NK-92 treated with Interleukin-12 subunit alpha and Interleukin-12 subunit beta, amount 100 ng/mL, for 24 hours (cell line): Measurements from ENCODE around the gene POLN.

Experiments
- DNase-seq: peaks from one replicate; lab custom pipeline; 2025; lab: John Stamatoyannopoulos, UW

Gene POLN

DNA sequence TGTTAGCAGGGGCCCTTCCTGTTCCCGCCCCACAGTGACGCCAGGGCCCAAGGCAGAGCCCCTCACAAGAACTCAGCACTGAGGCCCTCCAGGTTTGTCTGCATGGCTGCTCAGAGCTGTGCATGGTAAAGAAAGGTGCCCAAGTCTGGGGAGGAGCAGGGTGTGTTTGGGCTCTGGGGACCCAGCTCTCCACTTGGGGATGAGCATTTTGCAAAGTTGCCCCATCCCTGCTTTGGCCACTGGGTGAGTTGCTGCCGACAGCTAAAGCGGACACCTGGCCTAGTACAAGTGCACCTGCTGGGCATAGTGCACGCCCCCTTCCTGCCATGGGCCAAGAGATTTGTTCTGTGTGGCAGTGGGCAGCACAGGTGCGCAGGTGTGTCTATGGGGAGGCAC is 22.0 kb upstream of the POLN start:
- no peak for DNase-seq

DNA sequence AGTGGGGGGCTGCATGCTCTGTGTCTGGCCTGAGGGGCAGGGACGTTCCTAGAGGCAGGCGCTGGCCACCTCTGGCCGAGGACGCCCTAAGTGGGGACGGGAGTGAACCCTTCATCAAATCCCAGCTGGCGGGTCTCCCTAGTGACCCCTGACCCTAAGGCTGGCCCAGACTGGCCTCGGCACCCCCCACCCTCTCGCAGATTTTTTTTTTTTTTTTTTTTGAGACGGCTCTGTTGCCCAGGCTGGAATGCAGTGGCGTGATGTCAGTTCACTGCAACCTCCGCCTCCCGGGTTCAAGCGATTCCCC is 21.0 kb upstream of the POLN start:
- no peak for DNase-seq

DNA sequence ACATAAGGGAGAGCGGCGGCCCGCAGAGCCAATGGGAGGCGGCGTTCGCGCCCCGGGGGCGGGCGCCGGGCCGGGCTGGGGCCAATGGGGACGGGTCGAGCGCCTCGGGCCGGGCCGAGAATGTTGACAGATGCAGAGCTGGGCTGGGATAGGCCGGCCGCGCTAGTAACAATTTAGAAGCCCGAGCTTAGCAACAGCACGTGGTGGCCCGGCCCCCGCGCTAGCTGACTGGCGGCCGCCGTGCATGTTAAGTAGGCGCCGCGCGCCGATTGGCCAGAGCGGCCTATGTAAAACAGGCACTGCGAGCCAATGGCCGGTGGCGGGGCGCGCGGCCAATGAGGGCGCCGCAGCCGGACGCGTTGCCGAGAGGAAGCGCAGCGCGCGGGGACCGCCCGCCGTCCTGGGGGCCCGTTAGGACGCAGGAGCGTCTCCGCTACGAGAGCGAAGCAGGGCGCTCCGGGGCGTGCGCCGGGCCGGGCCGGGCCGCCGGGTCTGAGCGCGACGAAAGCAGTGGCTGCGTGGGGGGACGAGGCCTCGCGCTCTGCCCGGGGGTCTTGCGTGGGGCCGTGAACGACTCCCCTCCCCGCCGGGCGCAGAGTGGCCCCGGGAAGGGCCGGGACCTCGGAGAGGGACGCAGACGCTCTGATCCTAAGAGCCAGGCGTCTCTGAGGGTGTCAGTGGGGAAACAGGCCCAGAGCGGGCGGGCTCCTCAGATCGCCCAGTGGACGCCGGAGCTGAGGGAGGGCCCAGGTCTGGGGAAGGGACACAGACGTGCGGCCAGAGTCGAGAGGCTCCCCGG is 20.4 kb upstream of the POLN start:
- DNase-seq: peak; percentile 98

DNA sequence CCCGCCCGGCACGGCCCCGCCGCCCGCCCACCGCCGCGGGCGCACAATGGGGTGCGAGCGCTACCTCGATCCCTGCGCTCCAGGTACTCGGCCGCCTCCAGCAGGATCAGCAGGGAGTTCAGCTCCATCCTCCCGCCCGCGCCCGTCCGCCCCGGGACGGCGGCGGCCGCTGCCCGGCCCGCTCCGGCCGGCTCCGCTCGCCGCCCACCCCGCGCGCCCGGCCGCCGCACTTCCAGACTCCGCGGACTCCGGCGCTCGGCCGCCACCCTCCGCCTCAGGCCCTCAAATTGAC is 19.9 kb upstream of the POLN start, which contains the start of gene MXD4:
MXD4 (minus strand) TSS at position 257 of the 292 bp plus-strand sequence; CDS start at position 128, 129 bp downstream.
- no peak for DNase-seq

DNA sequence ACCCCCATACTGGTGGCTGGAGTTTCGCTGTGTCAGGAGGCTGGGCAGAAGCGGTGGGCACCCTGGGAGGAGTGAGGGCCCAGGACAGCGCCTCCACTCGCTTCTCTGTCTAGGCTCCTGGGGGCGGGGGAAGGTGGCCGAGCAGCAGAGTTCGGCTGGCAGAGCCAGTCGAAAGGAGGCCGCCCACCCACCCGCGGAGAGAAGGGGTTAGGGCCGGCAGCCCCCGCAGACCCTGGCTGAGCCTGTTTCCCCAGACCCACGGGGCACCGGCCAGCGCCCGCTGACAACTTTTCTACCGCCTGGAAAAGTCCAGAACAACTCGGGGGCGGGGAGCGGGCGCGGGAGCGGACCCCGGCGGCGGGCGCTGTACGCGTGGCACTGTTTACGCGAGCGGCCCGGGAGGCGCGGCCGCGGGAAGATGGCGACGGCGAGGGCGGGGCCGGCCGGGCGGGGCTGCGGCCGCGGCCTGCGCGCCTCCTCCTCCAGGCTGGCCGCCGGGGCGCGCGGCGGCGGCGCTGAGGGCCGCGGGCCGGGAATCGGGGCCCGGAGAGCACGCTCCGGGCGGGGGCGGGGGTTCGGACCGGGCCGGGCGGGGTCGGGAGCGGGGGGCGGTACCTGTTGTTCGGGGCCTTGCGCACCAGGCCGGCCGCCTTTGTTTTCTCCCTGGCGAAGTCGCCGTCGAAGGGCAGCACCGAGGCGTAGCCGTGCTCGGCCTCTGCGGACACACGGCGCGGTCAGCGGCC is 19.4 kb upstream of the POLN start:
- peak; percentile 53 for DNase-seq

DNA sequence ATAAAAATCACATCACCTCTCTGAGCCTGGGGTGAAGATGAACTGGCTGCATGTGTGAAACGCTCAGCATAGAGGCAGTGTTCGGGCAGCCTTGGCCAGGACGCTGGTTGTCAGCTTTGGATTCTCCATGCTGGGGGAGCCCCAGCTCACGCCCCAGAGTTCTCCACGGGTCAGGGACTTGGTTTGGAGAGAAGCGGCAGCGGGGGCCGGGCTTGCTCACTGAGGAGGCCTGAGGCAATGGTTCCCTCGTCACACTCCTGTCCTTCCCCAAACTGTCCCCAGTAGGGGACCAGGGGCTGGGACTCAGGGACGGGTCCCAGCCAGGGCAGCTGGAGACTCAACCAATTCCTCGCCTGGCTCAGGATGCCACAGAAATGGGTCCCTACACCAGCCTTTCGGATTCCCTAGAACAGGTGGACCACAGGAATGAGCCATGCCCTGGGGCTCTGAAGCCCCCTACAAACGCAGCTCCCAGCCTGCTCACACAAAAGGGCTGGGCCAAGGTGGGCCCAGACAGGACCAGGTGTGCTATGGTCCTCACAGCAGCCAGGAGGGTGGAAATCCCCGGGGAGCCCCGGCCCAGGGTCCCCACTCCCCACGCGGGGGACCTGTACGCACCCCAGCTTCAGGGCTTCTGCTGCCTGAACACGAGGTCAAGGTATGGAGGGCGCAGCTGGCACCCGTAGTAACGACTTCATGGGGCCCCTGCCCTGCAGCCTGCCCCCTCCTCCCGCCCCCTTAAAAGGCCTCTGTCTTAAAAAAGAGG is 18.6 kb upstream of the POLN start:
- no peak for DNase-seq

DNA sequence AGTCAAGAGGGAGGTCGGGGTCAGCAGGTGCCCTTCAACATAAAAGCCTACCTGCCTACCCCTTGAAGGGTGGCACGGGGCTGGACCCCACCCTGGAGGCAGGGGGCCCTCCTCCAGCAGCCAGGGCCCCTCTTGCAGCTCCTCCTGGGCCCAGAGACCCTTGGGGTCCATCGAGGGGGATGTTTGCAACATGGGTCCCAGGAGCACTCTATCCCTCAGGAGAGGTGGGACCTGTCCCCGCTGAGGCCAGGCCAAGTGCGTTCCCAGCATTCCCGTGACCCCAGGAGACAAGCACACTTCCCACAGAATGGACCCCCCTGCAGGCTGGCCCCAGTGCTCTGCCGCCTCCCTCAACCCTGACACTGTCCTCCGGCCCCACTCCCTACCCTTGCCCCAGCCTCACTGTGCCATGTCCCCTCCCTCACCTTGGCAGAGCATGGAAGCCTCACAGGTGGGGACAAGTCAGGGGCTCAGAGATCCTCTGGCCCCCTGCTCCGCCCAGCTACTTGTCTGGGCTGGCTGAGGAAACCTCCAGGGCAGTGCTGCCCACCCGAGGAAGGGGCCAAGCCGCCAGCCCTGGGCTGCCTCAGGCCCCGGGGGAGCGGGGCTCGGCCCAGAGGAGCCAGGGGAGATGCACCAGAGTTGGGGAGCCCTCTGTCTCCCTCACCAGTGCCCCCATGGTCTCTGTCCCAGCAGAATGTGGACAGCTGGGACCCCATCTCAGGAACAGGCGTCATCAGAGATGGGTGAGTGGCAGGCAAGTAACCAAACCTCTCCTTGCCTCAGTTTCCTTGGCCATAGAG is 17.8 kb upstream of the POLN start:
- no peak for DNase-seq

DNA sequence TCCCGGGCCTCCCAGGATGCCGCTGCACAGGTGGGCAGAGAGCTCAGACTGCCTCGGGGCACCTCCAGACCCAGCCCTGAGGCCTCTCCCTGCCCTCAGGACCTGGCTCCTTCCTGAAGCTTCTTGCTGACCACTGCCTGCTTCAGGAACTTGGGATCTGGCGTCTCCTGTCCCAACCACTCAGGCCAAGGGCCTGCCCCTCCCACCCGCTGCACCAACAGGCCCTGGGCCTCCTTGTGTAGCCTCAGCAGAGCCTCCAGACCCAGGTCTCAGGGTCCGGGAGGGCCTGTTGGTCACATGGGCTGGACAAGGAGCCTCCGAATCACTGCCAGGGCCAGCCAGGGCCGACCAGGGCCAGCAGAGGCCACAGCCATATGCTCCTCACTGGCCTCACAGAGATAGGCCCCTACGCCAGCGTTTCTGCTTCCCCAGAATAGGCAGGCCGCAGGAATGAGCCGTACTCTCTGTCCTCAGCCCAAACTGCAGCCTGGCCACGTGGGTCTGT is 17.2 kb upstream of the POLN start:
- no peak for DNase-seq

DNA sequence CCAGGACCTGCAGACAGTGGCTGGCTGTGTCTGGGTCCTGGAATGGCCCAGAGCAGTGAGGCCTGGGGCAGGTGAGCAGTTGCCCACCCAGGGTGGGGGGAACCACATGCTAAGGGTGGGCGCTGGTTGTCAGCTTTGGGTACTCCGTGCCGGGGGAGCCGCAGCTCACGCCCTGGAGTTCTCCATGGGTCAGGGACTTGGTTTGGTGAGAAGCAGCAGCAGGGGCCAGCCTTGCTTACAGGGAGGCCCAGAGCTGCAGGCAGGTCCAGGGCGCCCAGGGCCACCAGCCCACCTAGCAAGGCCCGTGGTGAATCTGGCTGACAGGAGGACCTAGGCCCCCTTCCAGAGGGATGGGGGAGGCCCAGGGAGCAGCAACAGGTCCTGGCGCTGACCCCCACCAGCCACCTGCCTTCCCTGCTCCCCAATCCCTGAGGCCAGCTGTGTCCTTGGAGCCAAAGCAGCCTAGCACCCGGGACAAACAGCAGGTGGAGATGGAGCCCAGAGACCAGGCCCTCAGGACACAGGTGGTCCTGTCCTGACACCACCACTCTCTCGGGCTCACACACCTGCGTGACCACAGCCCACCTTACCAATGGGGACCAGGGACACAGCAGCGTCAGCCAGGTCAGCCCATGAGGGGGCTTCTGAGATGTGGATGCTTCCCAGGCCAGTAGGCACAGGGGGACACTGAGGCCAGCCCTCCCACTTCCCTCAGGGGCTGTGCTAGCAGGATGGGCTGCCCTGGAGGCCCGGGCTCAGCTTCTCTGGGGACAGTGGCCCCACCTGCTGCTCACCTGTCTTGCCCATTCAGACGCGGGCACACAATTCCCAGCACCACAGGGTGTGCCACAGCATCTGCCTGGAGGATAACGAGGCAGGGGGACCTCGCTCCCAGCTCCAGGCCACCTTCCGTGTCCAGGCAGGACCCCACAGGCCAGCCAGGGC is 16.4 kb upstream of the POLN start:
- no peak for DNase-seq

DNA sequence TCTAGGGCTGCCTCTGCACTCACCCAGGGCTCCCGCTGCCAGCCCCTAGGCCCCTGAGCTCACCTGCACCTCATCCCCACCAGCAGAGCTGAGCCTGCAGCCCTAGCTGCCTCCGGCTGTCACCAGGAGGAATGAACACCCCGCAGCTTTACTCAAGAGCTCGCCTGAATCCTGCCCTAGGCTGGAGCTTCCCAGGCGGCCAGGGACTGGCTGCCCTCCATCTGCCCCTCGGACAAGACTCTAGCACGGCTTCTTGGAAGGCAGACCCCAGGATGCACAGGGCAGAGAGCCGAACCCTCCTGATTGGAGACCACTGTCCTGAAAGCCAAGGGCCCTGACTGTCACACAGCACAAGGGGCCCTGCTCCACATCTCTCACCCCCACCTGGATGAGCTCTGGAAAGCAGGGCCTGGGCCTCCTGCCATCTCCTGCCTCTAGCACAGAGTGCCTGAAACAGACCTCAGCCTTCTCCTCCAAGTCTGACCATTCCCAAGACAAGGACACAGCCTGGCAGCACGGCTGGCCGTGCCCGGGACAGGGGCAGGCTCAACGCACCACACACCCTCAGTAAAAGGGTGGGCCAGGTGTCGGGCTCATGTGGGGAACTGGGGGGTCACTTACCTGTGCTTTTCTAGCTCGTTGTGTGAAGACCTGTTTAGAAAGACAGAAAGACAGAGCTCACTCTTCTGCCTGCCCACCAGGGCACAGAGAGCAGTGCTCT is 15.6 kb upstream of the POLN start:
- no peak for DNase-seq

DNA sequence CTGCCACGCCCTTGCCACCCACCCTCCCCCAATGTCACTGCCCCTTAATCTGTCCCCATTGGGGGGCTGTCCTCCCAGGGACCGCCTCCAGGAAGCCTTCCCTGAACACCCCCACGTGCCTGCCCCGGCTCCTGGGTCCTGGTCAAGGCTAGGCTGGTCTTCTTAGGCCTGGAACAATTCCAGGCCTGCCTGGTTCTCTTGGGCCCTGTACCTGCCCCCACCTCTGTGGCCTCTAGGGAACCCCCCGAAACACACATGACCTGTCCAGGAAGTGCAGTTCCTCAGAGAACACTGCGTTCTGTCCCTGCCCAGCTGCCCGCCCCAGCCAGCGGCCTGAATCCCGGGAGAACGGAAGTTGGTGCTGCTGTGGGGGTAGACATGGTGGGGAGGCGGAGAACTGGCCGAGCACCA is 14.9 kb upstream of the POLN start:
- no peak for DNase-seq

DNA sequence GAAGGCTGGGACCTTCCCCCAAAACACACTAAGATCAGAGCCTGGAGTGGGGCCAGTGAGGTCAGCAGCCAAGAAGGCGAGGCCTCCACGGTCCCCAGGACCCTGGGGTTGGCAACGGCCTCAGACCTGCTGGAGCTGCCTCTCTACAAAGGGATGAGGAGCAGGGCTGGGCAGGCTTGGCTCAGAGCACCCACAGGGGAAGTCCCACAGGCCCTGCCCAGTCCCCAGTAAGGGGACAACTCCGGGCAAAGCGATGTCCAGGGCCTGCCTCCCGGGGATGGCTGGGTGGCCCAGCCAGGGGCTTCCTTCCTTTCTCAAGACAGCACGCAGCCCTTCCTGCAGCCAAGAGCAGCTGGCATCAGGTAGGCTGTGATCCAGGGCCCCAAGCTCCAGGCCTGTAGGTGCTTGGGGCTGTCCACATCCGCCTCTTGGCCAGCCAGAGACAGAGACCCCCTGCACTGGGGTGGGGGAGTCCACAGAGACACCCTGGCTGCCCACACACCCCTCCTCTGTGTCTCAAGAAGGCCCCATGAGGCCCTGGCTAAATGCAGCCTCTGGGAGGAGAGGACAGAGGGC is 14.3 kb upstream of the POLN start:
- no peak for DNase-seq

DNA sequence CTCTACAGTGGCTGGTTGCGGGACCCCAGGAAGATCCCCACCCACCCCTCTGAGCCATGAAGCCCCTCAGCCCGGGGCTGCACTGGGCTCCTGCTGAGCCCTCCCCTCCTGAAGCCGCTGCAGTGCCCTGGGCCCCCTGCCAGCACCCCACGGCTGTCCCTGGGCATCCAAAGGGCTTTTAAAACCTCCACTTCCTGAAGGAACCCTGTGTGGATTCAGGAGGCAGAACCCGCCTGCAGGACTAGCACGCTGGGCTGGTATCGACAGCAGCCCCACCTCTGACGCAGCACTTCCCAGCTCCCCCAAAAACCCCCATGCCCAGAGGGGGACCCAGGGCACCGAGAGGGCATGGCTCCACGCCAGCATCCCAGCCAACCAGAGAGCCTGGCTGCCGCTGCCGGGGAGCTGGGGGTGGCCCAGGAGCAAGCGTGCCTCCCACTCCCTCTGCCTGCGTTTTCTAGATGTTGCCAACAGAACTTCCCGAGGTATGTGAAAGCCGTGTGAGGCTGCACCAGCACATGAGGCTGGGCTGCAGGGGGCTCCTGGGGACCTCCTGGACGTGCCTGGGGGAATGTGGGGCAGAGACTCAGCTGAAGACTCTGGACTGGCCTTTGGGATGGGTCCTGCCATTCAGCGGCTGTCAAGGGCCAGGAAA is 13.7 kb upstream of the POLN start:
- no peak for DNase-seq

DNA sequence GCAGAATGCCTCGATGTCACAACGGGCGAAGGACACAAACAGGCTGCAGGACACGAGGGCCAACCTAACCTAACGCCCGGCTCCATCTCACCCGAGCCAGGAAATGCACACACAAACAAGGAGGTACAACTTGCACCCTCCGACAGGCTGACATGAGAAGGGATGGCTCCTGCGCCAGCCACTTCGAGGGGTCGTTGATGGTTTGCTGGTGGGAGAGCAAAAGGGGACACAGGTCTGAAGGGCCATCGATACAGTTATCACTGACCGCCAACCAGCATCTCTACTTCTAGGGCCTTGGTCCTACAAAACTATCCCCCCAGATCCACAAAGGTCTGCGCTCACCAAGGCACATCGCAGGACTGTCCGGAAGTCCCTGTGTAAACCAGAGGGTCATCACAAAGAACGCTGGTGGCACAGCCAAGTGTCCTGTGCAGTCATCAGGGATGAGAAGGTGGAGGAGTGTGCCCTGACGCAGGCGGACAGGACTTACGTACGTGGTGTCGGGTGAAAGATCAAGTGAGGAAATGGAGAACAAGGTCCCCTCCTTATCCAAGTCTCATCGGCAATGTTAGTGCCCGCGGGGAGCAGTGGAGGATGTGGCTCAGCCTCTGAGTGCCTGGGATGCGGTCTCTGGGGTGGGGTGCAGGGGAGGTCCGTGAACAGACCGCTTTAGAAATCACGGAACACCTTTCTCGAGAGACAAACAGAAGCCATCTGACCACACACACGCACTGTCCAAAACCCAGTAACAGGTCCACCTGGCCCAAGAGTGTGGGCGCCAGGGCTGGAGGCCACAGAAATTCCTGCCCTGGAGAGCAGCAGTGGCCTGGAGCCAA is 13.0 kb upstream of the POLN start:
- no peak for DNase-seq

DNA sequence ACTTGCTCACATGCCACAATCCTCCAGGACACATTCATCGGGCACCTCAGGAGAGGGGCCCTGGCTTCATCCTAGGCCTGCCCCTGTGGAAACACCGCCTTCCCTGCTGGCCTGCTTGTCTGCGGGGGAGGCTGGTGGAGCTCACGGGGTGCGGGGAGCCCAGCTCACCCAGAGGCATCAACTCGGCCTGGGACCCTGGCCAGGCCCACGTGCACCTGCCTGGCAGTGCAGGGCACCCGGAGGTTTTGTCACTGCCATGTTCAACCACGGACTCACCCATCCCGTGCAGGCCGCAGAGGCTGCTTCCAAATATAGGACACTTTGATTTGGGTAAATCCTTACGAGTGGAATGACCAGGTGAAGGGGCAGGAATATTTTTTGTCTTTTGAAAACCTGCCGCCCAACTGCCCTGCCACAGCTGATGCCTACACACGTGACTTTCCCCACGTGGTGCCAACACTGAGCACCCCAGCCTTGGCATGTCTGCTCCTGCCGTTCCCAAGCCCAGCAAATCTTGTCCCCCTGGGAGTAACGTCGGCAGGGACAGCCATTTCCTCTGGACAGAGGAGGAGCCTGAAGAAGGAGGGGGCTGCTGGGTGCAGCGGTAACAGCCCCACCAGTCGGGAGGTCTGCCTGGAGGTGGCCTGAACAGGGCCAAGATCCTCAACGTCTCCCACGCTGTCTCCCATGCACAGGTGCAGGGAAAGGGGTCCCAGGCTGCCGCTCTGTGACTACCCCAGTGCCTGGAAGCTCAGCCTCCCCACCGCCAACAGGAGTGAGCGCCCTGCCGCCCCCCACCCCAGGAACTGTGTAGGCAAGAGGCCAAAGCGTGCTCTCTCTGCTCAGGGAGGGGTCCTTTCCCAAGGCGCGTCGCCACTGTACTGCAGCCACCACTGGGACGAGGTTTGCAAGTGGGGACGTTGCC is 11.5 kb upstream of the POLN start:
- DNase-seq: no peak

DNA sequence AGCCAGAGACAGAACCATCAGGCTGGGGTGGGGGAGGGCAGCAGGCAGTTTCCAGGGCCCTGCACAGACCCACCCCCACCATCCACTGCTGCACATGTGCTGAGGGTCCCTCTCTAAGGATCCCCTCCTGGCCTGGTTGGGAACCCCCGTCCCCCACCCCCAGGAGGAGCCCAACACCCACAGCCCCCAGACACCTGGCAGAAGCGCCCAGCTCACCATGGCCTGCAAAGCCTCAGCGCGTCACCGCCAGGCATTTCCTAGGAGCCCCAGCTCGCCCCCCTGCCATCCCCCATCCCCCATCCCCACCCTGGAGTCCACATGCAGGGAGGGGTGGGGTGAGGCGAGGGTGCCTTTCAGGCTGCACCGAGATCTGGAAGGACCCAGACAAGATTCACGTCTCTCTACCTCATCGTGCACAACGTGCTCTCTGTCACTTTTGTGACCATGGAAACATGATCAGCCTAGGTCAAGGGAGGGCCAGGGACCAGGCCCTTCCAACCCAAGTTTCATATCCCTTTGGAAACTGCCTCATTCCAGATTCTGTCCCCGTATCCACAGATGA is 10.7 kb upstream of the POLN start:
- DNase-seq: no peak
